H1 (cell line): ENCODE data around the gene STARD3. TPM values are rescaled to one million over a fixed set of nuclear protein-coding genes. Genes with fewer than 3 reads are reported as not detected.
A peak's percentile ranks its signal among the peaks of the same experiment; 100 is the strongest.

Experiments used
- CTCF ChIA-PET: fragments of 300-600 bp; sonication (Branson Sonifier 250); formaldehyde crosslinking; loops from one replicate; lab custom pipeline; 2021; ENCODE audit not compliant: partially characterized antibody; lab: Charles Lee
- POLR2A ChIA-PET: fragments of 300-600 bp; sonication (Branson Sonifier 250); formaldehyde crosslinking; loops from one replicate; lab custom pipeline; 2021; ENCODE audit warnings: inconsistent platforms; ENCODE audit not compliant: partially characterized antibody; lab: Charles Lee
- DNase-seq, 2 experiments: peaks; one replicate each; pipeline versions ENCODE4 v3.0.0 to v3.0.0-alpha.2; 2010 to 2022; ENCODE audit warnings: low spot score in 2 of 2, low read depth in 1 of 2, mixed read lengths in 1 of 2
- FAIRE-seq: peaks from 2 replicates; lab custom pipeline; 2011; peaks lifted over from hg19 to GRCh38; lab: Jason Lieb, UNC
- H2AFZ ChIP-seq: 2 replicates; pipeline ENCODE4 v1.8.1; 2012; ENCODE audit warnings: low read length, inconsistent platforms
- H2AK5ac ChIP-seq: 2 replicates; pipeline ENCODE4 v1.6.1; 2013; ENCODE audit warnings: low read depth, low read length
- H2BK120ac ChIP-seq: replicated peaks from 2 replicates; pipeline ENCODE3; 2013; ENCODE audit warnings: low read depth, low read length, inconsistent platforms
- H2BK12ac ChIP-seq: 2 replicates; pipeline ENCODE4 v1.6.1; 2013; ENCODE audit warnings: low read depth, low read length
- H2BK15ac ChIP-seq: 2 replicates; pipeline ENCODE4 v1.6.1; 2013; ENCODE audit warnings: low read length
- H2BK20ac ChIP-seq: 2 replicates; pipeline ENCODE4 v1.6.1; 2013; ENCODE audit warnings: low read length
- H2BK5ac ChIP-seq: 2 replicates; pipeline ENCODE4 v1.6.1; 2013; ENCODE audit warnings: low read depth, low read length
- H3K14ac ChIP-seq: 2 replicates; pipeline ENCODE4 v1.6.1; 2013; ENCODE audit warnings: inconsistent platforms; ENCODE audit not compliant: insufficient read length
- H3K18ac ChIP-seq: 2 replicates; pipeline ENCODE4 v1.6.1; 2013; ENCODE audit warnings: low read length; ENCODE audit errors: extremely low read depth
- H3K23ac ChIP-seq: 2 replicates; pipeline ENCODE4 v1.6.1; 2013; ENCODE audit warnings: inconsistent platforms; ENCODE audit not compliant: insufficient read length
- H3K23me2 ChIP-seq: 2 replicates; pipeline ENCODE4 v1.6.1; 2013; ENCODE audit warnings: low read depth, low read length
- H3K27ac ChIP-seq: 2 replicates; pipeline ENCODE4 v1.6.1; 2011; ENCODE audit warnings: low read depth, low read length, inconsistent platforms
- H3K27me3 ChIP-seq, 4 experiments: replicated peaks in 1 of 4; 1 replicate in 1 of 4; 2 replicates in 3 of 4; pipeline versions ENCODE4 v1.6.1 to v1.8.1; 2011 to 2013; ENCODE audit warnings: low read length in 3 of 4, mild to moderate bottlenecking in 3 of 4, inconsistent platforms in 2 of 4, mixed read lengths in 2 of 4, moderate library complexity in 1 of 4; ENCODE audit not compliant: control insufficient read depth in 3 of 4, insufficient read depth in 3 of 4; ENCODE audit errors: extremely low read depth in 1 of 4
- H3K36me3 ChIP-seq, 4 experiments: 2 replicates each; pipeline versions ENCODE4 v1.6.1 to v1.8.1; 2011 to 2013; ENCODE audit warnings: mild to moderate bottlenecking in 4 of 4, low read length in 3 of 4, moderate library complexity in 2 of 4, control low read depth in 1 of 4, inconsistent platforms in 1 of 4; ENCODE audit not compliant: insufficient read depth in 4 of 4, control insufficient read depth in 2 of 4
- H3K4ac ChIP-seq: replicated peaks from 2 replicates; pipeline ENCODE3; 2013; ENCODE audit warnings: low read length, low read depth, mixed read lengths, inconsistent platforms; ENCODE audit not compliant: insufficient read length
- H3K4me1 ChIP-seq, 4 experiments: replicated peaks in 1 of 4; 1 replicate in 1 of 4; 2 replicates in 3 of 4; pipeline versions ENCODE4 v1.6.1 to v1.8.1; 2011 to 2013; ENCODE audit warnings: low read length in 3 of 4, inconsistent platforms in 2 of 4, mixed read lengths in 1 of 4; ENCODE audit not compliant: insufficient read depth in 4 of 4, control insufficient read depth in 3 of 4
- H3K4me2 ChIP-seq, 2 experiments: 2 replicates each; pipeline versions ENCODE4 v1.6.1 to v1.8.1; 2011 to 2013; ENCODE audit warnings: low read depth in 2 of 2, low read length in 2 of 2, control low read depth in 1 of 2, inconsistent platforms in 1 of 2, mild to moderate bottlenecking in 1 of 2; ENCODE audit not compliant: insufficient read depth in 1 of 2
- H3K4me3 ChIP-seq, 4 experiments: fragments of 200-600, 300-600 bp in 1 of 4; sonication (generic), shearing (Covaris generic), sonication (Bioruptor Twin) in 1 of 4; 2 replicates each; pipeline versions ENCODE4 v1.5.1 to v1.8.1; 2011 to 2016; ENCODE audit warnings: low read length in 4 of 4, low read depth in 3 of 4, control low read depth in 2 of 4, inconsistent platforms in 2 of 4, mild to moderate bottlenecking in 2 of 4, mixed read lengths in 1 of 4, moderate library complexity in 1 of 4; ENCODE audit not compliant: insufficient read depth in 2 of 4; ENCODE audit errors: extremely low read depth in 1 of 4
- H3K56ac ChIP-seq: replicated peaks from 2 replicates; pipeline ENCODE3; 2013; ENCODE audit warnings: low read depth, mild to moderate bottlenecking, mixed read lengths, low read length, inconsistent platforms; ENCODE audit not compliant: insufficient read length
- H3K79me1 ChIP-seq: 2 replicates; pipeline ENCODE4 v1.6.1; 2013; ENCODE audit warnings: low read depth, low read length, control low read depth
- H3K79me2 ChIP-seq, 2 experiments: 2 replicates each; pipeline versions ENCODE4 v1.6.1 to v1.8.1; 2012 to 2013; ENCODE audit warnings: low read length in 2 of 2, mild to moderate bottlenecking in 2 of 2, inconsistent platforms in 1 of 2; ENCODE audit not compliant: insufficient read depth in 2 of 2, control insufficient read depth in 1 of 2
- H3K9ac ChIP-seq, 4 experiments: replicated peaks in 1 of 4; 1 replicate in 1 of 4; 2 replicates in 3 of 4; pipeline versions ENCODE4 v1.6.1 to v1.8.1; 2011 to 2013; ENCODE audit warnings: low read depth in 3 of 4, low read length in 3 of 4, control low read depth in 2 of 4, mild to moderate bottlenecking in 2 of 4, moderate library complexity in 2 of 4, inconsistent platforms in 1 of 4; ENCODE audit errors: extremely low read depth in 1 of 4
- H3K9me3 ChIP-seq, 2 experiments: 2 replicates each; pipeline versions ENCODE4 v1.6.1 to v1.8.1; 2012 to 2013; ENCODE audit warnings: mild to moderate bottlenecking in 2 of 2, moderate library complexity in 2 of 2, control low read depth in 1 of 2, inconsistent platforms in 1 of 2, low read depth in 1 of 2, low read length in 1 of 2, mixed read lengths in 1 of 2; ENCODE audit not compliant: insufficient read depth in 2 of 2
- H4K20me1 ChIP-seq, 2 experiments: replicated peaks in 1 of 2; 2 replicates each; pipeline versions ENCODE3 to v1.8.1; 2011 to 2013; ENCODE audit warnings: inconsistent platforms in 2 of 2, low read length in 2 of 2, mild to moderate bottlenecking in 1 of 2; ENCODE audit not compliant: insufficient read depth in 2 of 2, control insufficient read depth in 1 of 2
- H4K5ac ChIP-seq: 2 replicates; pipeline ENCODE4 v1.6.1; 2013; ENCODE audit warnings: low read length, low read depth, mixed read lengths, inconsistent platforms; ENCODE audit not compliant: insufficient read length
- H4K8ac ChIP-seq: 2 replicates; pipeline ENCODE4 v1.8.0; 2013; ENCODE audit warnings: mild to moderate bottlenecking, moderate library complexity, low read length, inconsistent platforms; ENCODE audit not compliant: insufficient read depth; ENCODE audit errors: extremely low read depth
- H4K91ac ChIP-seq: replicated peaks from 2 replicates; pipeline ENCODE3; 2013; ENCODE audit warnings: low read length, mixed read lengths, inconsistent platforms; ENCODE audit not compliant: insufficient read length
- CTCF ChIP-seq, 3 experiments: IDR thresholded peaks; 1 replicate in 2 of 3; 2 replicates in 1 of 3; pipeline versions ENCODE4 v1.5.1 to v1.6.1; 2011; ENCODE audit warnings: low read length in 3 of 3, mild to moderate bottlenecking in 3 of 3, inconsistent platforms in 2 of 3, low read depth in 1 of 3, moderate library complexity in 1 of 3; ENCODE audit not compliant: insufficient read depth in 1 of 3; ENCODE audit errors: control extremely low read depth in 1 of 3
- SIX5 ChIP-seq: IDR thresholded peaks from 2 replicates; pipeline ENCODE4 v1.6.1; 2011; ENCODE audit warnings: mild to moderate bottlenecking, low read depth, low read length
- WGBS, 2 experiments: shearing (Covaris generic) in 1 of 2; methylation state at CpG; one replicate each; pipeline versions ENCODE4 v1.1.6 to v1.1.7; 2013 to 2015; ENCODE audit warnings: low lambda C conversion rate in 2 of 2, mixed read lengths in 2 of 2, inconsistent platforms in 1 of 2, low coverage in 1 of 2, missing lambda C conversion rate in 1 of 2; ENCODE audit not compliant: insufficient replicate concordance in 2 of 2, insufficient coverage in 1 of 2, insufficient read length in 1 of 2; ENCODE audit errors: extremely low coverage in 1 of 2, missing lambda C conversion rate in 1 of 2; 5-methylcytosine and 5-hydroxymethylcytosine counted together
- polyA plus RNA-seq, 7 experiments: library from polyadenylated mRNA; depleted of rRNA in 3 of 7; stranded (reverse) in 5 of 7; unstranded in 2 of 7; fragments of >200 nt in 5 of 7; fragments of 200-250 nt in 2 of 7; gene quantifications; 1 replicate in 5 of 7; 2 replicates in 1 of 7; 4 replicates in 1 of 7; pipeline versions ENCODE4 v1.2.1 to v1.2.3, GENCODE V29; 2011 to 2013; ENCODE audit warnings: missing spikeins in 2 of 7, mixed read lengths in 2 of 7
- total RNA-seq: library from RNA; stranded (reverse); fragmentation: NEBNext Ultra II Directional; extraction: Animal tissue kit (Norgen Biotek cat#: 25700); gene quantifications from 2 replicates; pipeline ENCODE4 v1.2.1, GENCODE V29; 2021

Gene STARD3
- total and polyA plus RNA-seq, 2 of the 8 experiments (the other 6 are each of a cell fraction or from before 2014, with no cell fraction given) = 47.6 to 80.3 TPM

- Histone ChIP-seq H3K9ac (no peak overlapping the region), H4K8ac (no peak overlapping the region), H3K27ac (no peak overlapping the region), H3K4me1 (peaks cover 12 to 43% (median 26%) of the 10 kb centered on the region in 4 experiments), H2BK20ac (no peak overlapping the region), H3K23ac (no peak overlapping the region), H2BK120ac (no peak overlapping the region), H3K14ac (no peak overlapping the region), H3K79me2 (peaks cover 42 to 98% of the 10 kb centered on the region in 2 experiments), H4K91ac (no peak overlapping the region), H3K36me3 (peaks cover 9 to 24% (median 16%) of the 10 kb centered on the region in 4 experiments), H4K5ac (no peak overlapping the region), H3K4ac (no peak overlapping the region), H3K18ac (no peak overlapping the region; the same call in 1 of the 2 replicates), H2BK15ac (0 out of 2 replicates have a peak overlapping the region, but pooled peaks have one; percentile 72), H3K56ac (no peak overlapping the region), H3K27me3 (no peaks in the 10 kb centered on the region), H2AK5ac (no peak overlapping the region), H2BK12ac (no peak overlapping the region), H3K79me1 (peaks cover 22% of the 10 kb centered on the region), H3K4me2 (peak overlapping the region in 1 of 2 experiments; percentile 88; a peak in 2 of 4 replicates), H2AFZ (no peak overlapping the region), H3K4me3 (no peak overlapping the region), H2BK5ac (peak overlapping the region; percentile 75; the same call in 1 of the 2 replicates), H3K9me3 (no peaks in the 10 kb centered on the region), H3K23me2 (peaks cover 13% of the 10 kb centered on the region), H4K20me1 (peaks cover 25 to 32% of the 10 kb centered on the region in 2 experiments)
- TF ChIP-seq CTCF (IDR thresholded peaks at IDR 0.05; ENCODE audit: control extremely low read depth in 1 of 3, insufficient read depth in 1 of 3, low read depth in 1 of 3, low read length in 3 of 3) (peak in 1 of 3 experiments; percentile 8; a peak in 1 of 4 replicates), SIX5 (no peak)
- DNase-seq = no peak
- no peak for FAIRE-seq
- 93% methylated on average over 5 of the region's 5 CpGs; no CpG with 5 or more reads in 1 of the 2 experiments for WGBS, 2 experiments
- ChIA-PET POLR2A (interaction anchor here (1.0 to 38.1 kb wide), 7 partner anchors 11 to 70 kb away, joined by 4 to 708 read pairs (median 6); partner anchors contain the start of genes MIEN1, PGAP3, PNMT and TCAP), CTCF (interaction anchor here (0.6 to 52.4 kb wide), 7 partner anchors 24 to 70 kb away, joined by 3 to 1885 read pairs (median 5); partner anchors contain the start of genes MIEN1, PPP1R1B and STARD3)
Measured at GRCh38 chr17:39703913-39704312, 67.0 kb downstream of the STARD3 start.
